BLaER1 (cell line): ENCODE data around the gene PALMD.

Source experiments
- H3K27ac ChIP-seq: shearing (Covaris generic); formaldehyde crosslinking; 2 replicates; pipeline ENCODE4 v1.8.1; 2022
- H3K27me3 ChIP-seq: shearing (Covaris generic); formaldehyde crosslinking; 2 replicates; pipeline ENCODE4 v1.8.1; 2022
- H3K36me3 ChIP-seq: shearing (Covaris generic); formaldehyde crosslinking; 2 replicates; pipeline ENCODE4 v1.8.1; 2022
- H3K4me1 ChIP-seq: shearing (Covaris generic); formaldehyde crosslinking; 2 replicates; pipeline ENCODE4 v1.8.1; 2022
- H3K4me2 ChIP-seq: shearing (Covaris generic); formaldehyde crosslinking; 2 replicates; pipeline ENCODE4 v1.8.1; 2022
- H3K4me3 ChIP-seq: shearing (Covaris generic); formaldehyde crosslinking; 2 replicates; pipeline ENCODE4 v1.8.1; 2022
- H3K9ac ChIP-seq: shearing (Covaris generic); formaldehyde crosslinking; 2 replicates; pipeline ENCODE4 v1.8.1; 2022
- H3K9me3 ChIP-seq: shearing (Covaris generic); formaldehyde crosslinking; 2 replicates; pipeline ENCODE4 v1.8.1; 2022
- H4K20me1 ChIP-seq: shearing (Covaris generic); formaldehyde crosslinking; 2 replicates; pipeline ENCODE4 v1.8.1; 2022
- Cebpa-rat ChIP-seq: shearing (Covaris generic); IDR thresholded peaks from 2 replicates; pipeline ENCODE4 v1.8.1; 2022

Gene PALMD

DNA sequence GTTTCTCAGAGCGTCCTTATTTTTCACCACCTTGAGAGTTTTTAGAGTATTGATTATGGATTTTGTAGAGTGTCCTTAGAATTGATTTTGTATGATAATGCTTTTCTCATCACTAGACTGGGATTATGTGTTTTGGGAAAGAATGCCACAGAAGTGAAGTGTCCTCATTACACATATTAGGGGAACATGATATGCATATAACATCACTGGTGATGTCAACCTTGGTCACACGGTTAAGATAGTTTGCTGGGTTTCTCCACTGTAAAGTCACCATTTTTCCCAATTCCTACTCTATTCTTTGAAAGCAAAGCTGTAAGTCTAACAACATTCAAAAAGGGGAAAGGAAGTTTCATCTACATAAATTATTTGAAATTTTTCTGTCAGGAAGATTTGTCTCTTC is 39.6 kb upstream of the PALMD start:
- no peaks in the 10 kb centered on the region for H3K27me3 ChIP-seq
- no peaks in the 10 kb centered on the region for H4K20me1 ChIP-seq
- no peak overlapping the region for H3K27ac ChIP-seq
- no peak overlapping the region for H3K9ac ChIP-seq
- H3K36me3 ChIP-seq: no peaks in the 10 kb centered on the region
- H3K4me2 ChIP-seq: no peak overlapping the region
- peaks cover 5% of the 10 kb centered on the region; the same call in 1 of the 2 replicates for H3K9me3 ChIP-seq
- no peaks in the 10 kb centered on the region for H3K4me1 ChIP-seq
- no peak overlapping the region for H3K4me3 ChIP-seq
- TF ChIP-seq Cebpa-rat: no peak

DNA sequence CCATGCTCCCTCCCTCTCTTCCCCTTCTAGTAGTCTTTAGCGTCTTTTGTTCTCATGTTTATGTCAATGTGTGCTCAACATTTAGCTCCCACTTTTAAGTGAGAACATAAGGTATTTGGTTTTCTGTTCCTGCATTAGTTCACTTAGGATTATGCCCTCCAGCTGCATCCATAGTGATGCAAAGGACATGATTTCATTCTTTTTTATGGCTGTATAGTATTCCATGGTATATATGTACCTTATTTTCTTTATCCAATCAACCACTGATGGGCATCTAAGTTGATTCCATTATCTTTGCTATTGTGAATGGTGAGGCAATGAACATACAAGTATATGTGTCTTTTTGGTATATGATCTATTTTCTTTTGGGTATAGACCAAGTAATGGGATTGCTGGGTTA is 38.3 kb upstream of the PALMD start:
- H3K9me3 ChIP-seq: peaks cover 5% of the 10 kb centered on the region; the same call in 1 of the 2 replicates
- no peaks in the 10 kb centered on the region for H3K27me3 ChIP-seq
- no peaks in the 10 kb centered on the region for H3K4me1 ChIP-seq
- TF ChIP-seq Cebpa-rat: no peak
- no peak overlapping the region for H3K9ac ChIP-seq
- no peak overlapping the region for H3K4me2 ChIP-seq
- H3K36me3 ChIP-seq: no peaks in the 10 kb centered on the region
- no peak overlapping the region for H3K27ac ChIP-seq
- no peaks in the 10 kb centered on the region for H4K20me1 ChIP-seq
- no peak overlapping the region for H3K4me3 ChIP-seq

GRCh38 chr1:99608058-99608457 is 37.9 kb upstream of the PALMD start:
- no peaks in the 10 kb centered on the region for H3K27me3 ChIP-seq
- no peak overlapping the region for H3K9ac ChIP-seq
- H3K36me3 ChIP-seq: no peaks in the 10 kb centered on the region
- H3K4me2 ChIP-seq: no peak overlapping the region
- peaks cover 5% of the 10 kb centered on the region; the same call in 1 of the 2 replicates for H3K9me3 ChIP-seq
- no peaks in the 10 kb centered on the region for H3K4me1 ChIP-seq
- no peak overlapping the region for H3K27ac ChIP-seq
- H3K4me3 ChIP-seq: no peak overlapping the region
- no peaks in the 10 kb centered on the region for H4K20me1 ChIP-seq
- TF ChIP-seq Cebpa-rat: no peak

- Histone ChIP-seq H3K4me3 (no peak overlapping the region), H3K4me2 (no peak overlapping the region), H4K20me1 (no peaks in the 10 kb centered on the region), H3K9me3 (no peaks in the 10 kb centered on the region), H3K36me3 (no peaks in the 10 kb centered on the region), H3K27ac (no peak overlapping the region), H3K4me1 (peaks cover 6% of the 10 kb centered on the region; the same call in 1 of the 2 replicates), H3K27me3 (no peaks in the 10 kb centered on the region), H3K9ac (no peak overlapping the region)
- no peak for TF ChIP-seq Cebpa-rat
Measured at GRCh38 chr1:99613716-99614115, 32.2 kb upstream of the PALMD start.

- TF ChIP-seq Cebpa-rat: no peak
- Histone ChIP-seq H3K4me2 (no peak overlapping the region), H3K27ac (no peak overlapping the region), H3K27me3 (no peaks in the 10 kb centered on the region), H3K4me1 (peaks cover 6% of the 10 kb centered on the region; the same call in 1 of the 2 replicates), H4K20me1 (no peaks in the 10 kb centered on the region), H3K9ac (no peak overlapping the region), H3K36me3 (no peaks in the 10 kb centered on the region), H3K9me3 (no peaks in the 10 kb centered on the region), H3K4me3 (no peak overlapping the region)
Measured at GRCh38 chr1:99614728-99615127, 31.2 kb upstream of the PALMD start.

GRCh38 chr1:99619583-99619982 is 26.3 kb upstream of the PALMD start:
- H3K4me3 ChIP-seq: no peak overlapping the region
- peaks cover 4% of the 10 kb centered on the region; the same call in 1 of the 2 replicates for H3K4me1 ChIP-seq
- no peak overlapping the region for H3K27ac ChIP-seq
- TF ChIP-seq Cebpa-rat: no peak
- H3K4me2 ChIP-seq: no peak overlapping the region
- no peaks in the 10 kb centered on the region for H3K36me3 ChIP-seq
- H3K27me3 ChIP-seq: no peaks in the 10 kb centered on the region
- H4K20me1 ChIP-seq: no peaks in the 10 kb centered on the region
- H3K9ac ChIP-seq: no peak overlapping the region
- no peaks in the 10 kb centered on the region for H3K9me3 ChIP-seq

GRCh38 chr1:99621340-99621901 is 24.5 kb upstream of the PALMD start:
- no peak overlapping the region for H3K4me3 ChIP-seq
- H3K27me3 ChIP-seq: no peaks in the 10 kb centered on the region
- no peaks in the 10 kb centered on the region for H4K20me1 ChIP-seq
- H3K4me2 ChIP-seq: no peak overlapping the region
- TF ChIP-seq Cebpa-rat: no peak
- no peaks in the 10 kb centered on the region for H3K4me1 ChIP-seq
- no peaks in the 10 kb centered on the region for H3K36me3 ChIP-seq
- no peak overlapping the region for H3K27ac ChIP-seq
- no peak overlapping the region for H3K9ac ChIP-seq
- H3K9me3 ChIP-seq: no peaks in the 10 kb centered on the region

GRCh38 chr1:99622702-99623347 is 23.1 kb upstream of the PALMD start:
- H3K9ac ChIP-seq: no peak overlapping the region
- TF ChIP-seq Cebpa-rat: no peak
- H3K36me3 ChIP-seq: no peaks in the 10 kb centered on the region
- no peak overlapping the region for H3K4me3 ChIP-seq
- no peaks in the 10 kb centered on the region for H3K27me3 ChIP-seq
- H4K20me1 ChIP-seq: no peaks in the 10 kb centered on the region
- no peak overlapping the region for H3K27ac ChIP-seq
- no peaks in the 10 kb centered on the region for H3K9me3 ChIP-seq
- H3K4me1 ChIP-seq: no peaks in the 10 kb centered on the region
- H3K4me2 ChIP-seq: no peak overlapping the region

- Histone ChIP-seq H3K4me1 (no peaks in the 10 kb centered on the region), H3K27ac (no peak overlapping the region), H3K9ac (no peak overlapping the region), H4K20me1 (no peaks in the 10 kb centered on the region), H3K4me2 (no peak overlapping the region), H3K36me3 (no peaks in the 10 kb centered on the region), H3K4me3 (no peak overlapping the region), H3K27me3 (no peaks in the 10 kb centered on the region), H3K9me3 (no peaks in the 10 kb centered on the region)
- no peak for TF ChIP-seq Cebpa-rat
Measured at GRCh38 chr1:99623554-99623953, 22.4 kb upstream of the PALMD start.

GRCh38 chr1:99627615-99628014 is 18.3 kb upstream of the PALMD start:
- Histone ChIP-seq H3K4me1 (no peaks in the 10 kb centered on the region), H4K20me1 (no peaks in the 10 kb centered on the region), H3K4me2 (no peak overlapping the region), H3K9me3 (no peaks in the 10 kb centered on the region), H3K27ac (no peak overlapping the region), H3K27me3 (no peaks in the 10 kb centered on the region), H3K9ac (no peak overlapping the region), H3K36me3 (no peaks in the 10 kb centered on the region), H3K4me3 (no peak overlapping the region)
- no peak for TF ChIP-seq Cebpa-rat

GRCh38 chr1:99629164-99629563 is 16.7 kb upstream of the PALMD start:
- H3K4me2 ChIP-seq: no peak overlapping the region
- no peaks in the 10 kb centered on the region for H3K36me3 ChIP-seq
- no peaks in the 10 kb centered on the region for H3K4me1 ChIP-seq
- H3K27ac ChIP-seq: no peak overlapping the region
- H3K9ac ChIP-seq: no peak overlapping the region
- H3K9me3 ChIP-seq: no peaks in the 10 kb centered on the region
- H3K4me3 ChIP-seq: no peak overlapping the region
- no peak for TF ChIP-seq Cebpa-rat
- H3K27me3 ChIP-seq: no peaks in the 10 kb centered on the region
- H4K20me1 ChIP-seq: no peaks in the 10 kb centered on the region
